NCI-H2196 (cell line): Measurements from ENCODE around the gene ZNF467.

Experiments
- DNase-seq: peaks from one replicate; lab custom pipeline; 2025; ENCODE audit not compliant: unreplicated experiment; lab: John Stamatoyannopoulos, UW

The ZNF467 gene

GRCh38 chr7:149751043-149751775 lies 22.2 kb downstream of the ZNF467 start:
- no peak for DNase-seq

GRCh38 chr7:149750122-149750845 lies 23.1 kb downstream of the ZNF467 start:
- DNase-seq: no peak

GRCh38 chr7:149748076-149748874 lies 25.1 kb downstream of the ZNF467 start:
- no peak for DNase-seq

GRCh38 chr7:149743476-149744255 lies 29.7 kb downstream of the ZNF467 start:
- DNase-seq: no peak

GRCh38 chr7:149742075-149742701 lies 31.2 kb downstream of the ZNF467 start:
- DNase-seq: peak; percentile 78

- DNase-seq: peak; percentile 19
These were observed 31.8 kb downstream of the ZNF467 start for GRCh38 chr7:149741629-149742028.

GRCh38 chr7:149736478-149737360 lies 36.7 kb downstream of the ZNF467 start:
- no peak for DNase-seq

- DNase-seq: no peak
These were observed 37.5 kb downstream of the ZNF467 start for GRCh38 chr7:149735779-149736477.

GRCh38 chr7:149735181-149735602 lies 38.2 kb downstream of the ZNF467 start:
- no peak for DNase-seq

GRCh38 chr7:149734791-149735075 lies 38.7 kb downstream of the ZNF467 start:
- no peak for DNase-seq

- DNase-seq: no peak
These were observed 39.2 kb downstream of the ZNF467 start for GRCh38 chr7:149733924-149734790.

- DNase-seq: no peak
These were observed 40.1 kb downstream of the ZNF467 start for GRCh38 chr7:149733131-149733923.

- DNase-seq: no peak
These were observed 40.8 kb downstream of the ZNF467 start for GRCh38 chr7:149732611-149733010.

GRCh38 chr7:149732111-149732561 lies 41.3 kb downstream of the ZNF467 start:
- no peak for DNase-seq

- DNase-seq: no peak
These were observed 42.0 kb downstream of the ZNF467 start for GRCh38 chr7:149731207-149731955.

- no peak for DNase-seq
These were observed 43.2 kb downstream of the ZNF467 start for GRCh38 chr7:149729983-149730801.
